SJCRH30 (cell line): ENCODE results near the gene MAML2. TPM values are rescaled to one million over a fixed set of nuclear protein-coding genes. Genes with fewer than 3 reads are reported as not detected.

Experiments used
- DNase-seq, 2 experiments: peaks; one replicate each; pipeline ENCODE4 v3.0.0-alpha.2; 2015 to 2020
- H3K27ac ChIP-seq: fragments of 250-450 bp; sonication (Bioruptor Pico); 2 replicates; pipeline ENCODE4 v1.5.1; 2020; ENCODE audit warnings: mild to moderate bottlenecking, moderate library complexity
- H3K27me3 ChIP-seq: fragments of 250-450 bp; sonication (Bioruptor Pico); 2 replicates; pipeline ENCODE4 v1.5.1; 2020; ENCODE audit warnings: mild to moderate bottlenecking, moderate library complexity
- H3K36me3 ChIP-seq: fragments of 250-450 bp; sonication (Bioruptor Pico); 2 replicates; pipeline ENCODE4 v1.5.1; 2020; ENCODE audit warnings: mild to moderate bottlenecking, moderate library complexity
- H3K4me1 ChIP-seq: fragments of 250-450 bp; sonication (Bioruptor Pico); 2 replicates; pipeline ENCODE4 v1.5.1; 2020; ENCODE audit warnings: mild to moderate bottlenecking, moderate library complexity
- H3K4me3 ChIP-seq: fragments of 250-450 bp; sonication (Bioruptor Pico); 2 replicates; pipeline ENCODE4 v1.5.1; 2020; ENCODE audit warnings: mild to moderate bottlenecking, moderate library complexity
- H3K9me3 ChIP-seq: fragments of 250-450 bp; sonication (Bioruptor Pico); replicated peaks from 2 replicates; pipeline ENCODE4 v1.5.1; 2020; ENCODE audit warnings: mild to moderate bottlenecking, moderate library complexity
- total RNA-seq: library from RNA; depleted of rRNA; stranded (reverse); fragments of >200 nt; shearing (Covaris generic); gene quantifications from 2 replicates; pipeline ENCODE4 v1.2.3, GENCODE V29; 2014

The MAML2 gene
- total RNA-seq, 1 experiment from 2014 or later = 2.1 TPM

DNA sequence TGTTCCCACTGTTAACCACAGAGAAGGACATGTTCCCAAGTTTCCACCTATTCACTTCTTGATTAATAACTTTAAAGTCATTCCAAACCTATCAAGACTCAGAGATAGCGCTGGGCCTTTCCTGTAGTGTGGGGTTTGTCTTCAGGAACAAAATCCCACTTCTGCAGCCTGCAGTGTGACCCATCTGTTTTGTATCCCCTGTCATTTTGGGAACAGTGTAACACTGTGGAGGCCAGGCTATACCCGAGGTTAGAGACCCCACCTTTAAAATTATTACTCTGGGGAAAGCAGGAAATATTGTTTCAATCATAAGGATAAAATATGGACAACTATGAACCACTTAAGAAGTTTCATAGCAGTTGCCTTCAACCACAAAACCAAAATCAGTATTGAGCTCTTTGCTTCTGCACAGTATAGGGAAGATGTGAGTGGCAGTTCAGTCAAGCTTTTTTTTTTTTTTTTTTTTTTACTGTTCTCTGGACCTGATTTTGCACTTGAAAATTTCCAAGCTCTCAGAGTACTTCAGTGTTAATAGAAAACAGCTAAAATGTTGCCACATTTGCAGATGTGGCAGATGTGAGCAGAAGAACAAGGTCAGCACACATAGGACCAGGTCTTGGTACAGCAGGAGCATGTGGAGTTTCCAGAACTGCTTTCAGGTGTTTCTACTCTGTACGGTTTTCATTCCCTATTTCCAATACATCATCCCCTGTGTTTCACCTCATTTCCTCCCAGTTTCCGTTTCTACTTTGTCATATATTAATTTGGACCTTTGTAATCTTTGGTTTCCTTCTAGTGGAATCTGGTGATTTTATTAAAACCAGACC is 121.5 kb downstream of the MAML2 start:
- Histone ChIP-seq H3K36me3 (no peaks in the 10 kb centered on the region), H3K27me3 (no peaks in the 10 kb centered on the region), H3K4me3 (no peak overlapping the region), H3K27ac (no peak overlapping the region), H3K4me1 (peaks cover 9% of the 10 kb centered on the region; the same call in 1 of the 2 replicates), H3K9me3 (no peaks in the 10 kb centered on the region)
- DNase-seq = no peak

- Histone ChIP-seq H3K36me3 (no peaks in the 10 kb centered on the region), H3K9me3 (no peaks in the 10 kb centered on the region), H3K4me3 (no peak overlapping the region), H3K27ac (no peak overlapping the region), H3K27me3 (no peaks in the 10 kb centered on the region), H3K4me1 (peaks cover 9% of the 10 kb centered on the region; the same call in 1 of the 2 replicates)
- no peak for DNase-seq
Measured at GRCh38 chr11:96219981-96220623, 122.9 kb downstream of the MAML2 start.

- Histone ChIP-seq H3K27ac (no peak overlapping the region), H3K9me3 (no peaks in the 10 kb centered on the region), H3K4me1 (peaks cover 9% of the 10 kb centered on the region; the same call in 1 of the 2 replicates), H3K27me3 (no peaks in the 10 kb centered on the region), H3K4me3 (no peak overlapping the region), H3K36me3 (no peaks in the 10 kb centered on the region)
- DNase-seq = no peak
Measured at GRCh38 chr11:96218901-96219300, 124.1 kb downstream of the MAML2 start.

GRCh38 chr11:96218006-96218405 is 125.0 kb downstream of the MAML2 start:
- no peaks in the 10 kb centered on the region for H3K36me3 ChIP-seq
- H3K4me1 ChIP-seq = peaks cover 16% of the 10 kb centered on the region
- peak in 1 of 2 experiments; percentile 34 for DNase-seq
- no peaks in the 10 kb centered on the region for H3K9me3 ChIP-seq
- H3K27ac ChIP-seq = no peak overlapping the region
- H3K27me3 ChIP-seq = no peaks in the 10 kb centered on the region
- H3K4me3 ChIP-seq = no peak overlapping the region

GRCh38 chr11:96217206-96217605 is 125.8 kb downstream of the MAML2 start:
- Histone ChIP-seq H3K9me3 (no peaks in the 10 kb centered on the region), H3K4me1 (peaks cover 17% of the 10 kb centered on the region), H3K27ac (no peak overlapping the region), H3K4me3 (no peak overlapping the region), H3K36me3 (no peaks in the 10 kb centered on the region), H3K27me3 (no peaks in the 10 kb centered on the region)
- no peak for DNase-seq

GRCh38 chr11:96215826-96216225 is 127.2 kb downstream of the MAML2 start:
- H3K27me3 ChIP-seq = no peaks in the 10 kb centered on the region
- no peak for DNase-seq
- no peaks in the 10 kb centered on the region for H3K9me3 ChIP-seq
- H3K4me1 ChIP-seq = peaks cover 17% of the 10 kb centered on the region
- H3K4me3 ChIP-seq = no peak overlapping the region
- H3K27ac ChIP-seq = no peak overlapping the region
- H3K36me3 ChIP-seq = no peaks in the 10 kb centered on the region

GRCh38 chr11:96215110-96215782 is 127.7 kb downstream of the MAML2 start:
- DNase-seq = no peak

GRCh38 chr11:96214777-96215109 is 128.3 kb downstream of the MAML2 start:
- Histone ChIP-seq H3K36me3 (no peaks in the 10 kb centered on the region), H3K27ac (no peak overlapping the region), H3K9me3 (no peaks in the 10 kb centered on the region), H3K4me3 (no peak overlapping the region), H3K27me3 (no peaks in the 10 kb centered on the region), H3K4me1 (peaks cover 17% of the 10 kb centered on the region)
- DNase-seq = no peak

More at GRCh38 chr11:96215110-96215782, 127.7 kb downstream of the MAML2 start:
- Histone ChIP-seq H3K36me3 (no peaks in the 10 kb centered on the region), H3K4me1 (peaks cover 17% of the 10 kb centered on the region), H3K4me3 (no peak overlapping the region), H3K27ac (no peak overlapping the region), H3K27me3 (no peaks in the 10 kb centered on the region), H3K9me3 (no peaks in the 10 kb centered on the region)

DNA sequence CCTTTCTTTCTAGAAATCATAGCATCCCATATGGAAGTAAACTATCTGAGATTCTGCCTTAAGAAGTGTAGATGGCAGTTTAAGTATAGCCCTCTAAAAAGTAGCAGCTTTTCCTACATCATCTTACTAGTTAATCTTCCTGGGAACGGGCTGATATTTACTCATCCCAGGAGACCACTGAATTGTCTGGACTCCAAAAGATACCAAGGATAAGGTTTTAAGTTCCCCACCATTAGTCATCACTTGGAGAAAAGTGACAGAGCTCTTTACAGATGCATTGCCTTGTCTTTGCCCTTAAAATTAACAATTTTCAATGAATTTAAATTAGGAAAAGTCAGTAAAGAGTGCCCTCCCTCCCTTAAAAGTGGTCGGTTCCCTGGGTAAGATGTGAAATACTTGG is 129.5 kb downstream of the MAML2 start:
- Histone ChIP-seq H3K9me3 (no peaks in the 10 kb centered on the region), H3K36me3 (no peaks in the 10 kb centered on the region), H3K4me3 (no peak overlapping the region), H3K27me3 (no peaks in the 10 kb centered on the region), H3K27ac (no peak overlapping the region), H3K4me1 (peaks cover 17% of the 10 kb centered on the region)
- DNase-seq = peak in 1 of 2 experiments; percentile 38

DNA sequence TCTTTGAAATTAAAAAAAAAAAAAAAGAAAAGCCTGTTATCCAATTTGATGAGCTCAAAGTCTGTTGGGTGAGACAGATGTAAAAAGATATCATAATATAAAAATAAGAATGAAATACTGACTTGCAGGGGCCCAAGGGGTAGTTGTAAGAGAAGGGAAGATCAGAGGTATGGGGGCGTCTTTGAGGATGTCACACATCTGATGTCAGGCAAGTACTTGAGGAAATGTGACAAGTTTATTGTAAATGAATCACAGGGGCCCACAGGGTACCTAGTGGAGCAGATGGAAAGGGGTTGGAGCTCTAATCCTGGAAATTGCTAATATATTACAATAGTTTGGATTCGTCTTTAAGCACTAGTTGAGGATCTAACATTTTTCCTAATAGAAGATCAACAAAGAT is 131.6 kb downstream of the MAML2 start:
- no peak overlapping the region for H3K4me3 ChIP-seq
- H3K36me3 ChIP-seq = no peaks in the 10 kb centered on the region
- DNase-seq = no peak
- H3K4me1 ChIP-seq = peaks cover 19% of the 10 kb centered on the region
- no peaks in the 10 kb centered on the region for H3K27me3 ChIP-seq
- H3K27ac ChIP-seq = no peak overlapping the region
- H3K9me3 ChIP-seq = no peaks in the 10 kb centered on the region

- Histone ChIP-seq H3K4me3 (peak overlapping the region; percentile 21; the same call in 1 of the 2 replicates), H3K4me1 (peaks cover 11% of the 10 kb centered on the region), H3K9me3 (no peaks in the 10 kb centered on the region), H3K36me3 (no peaks in the 10 kb centered on the region), H3K27ac (peak overlapping the region; percentile 34), H3K27me3 (no peaks in the 10 kb centered on the region)
- peak in 1 of 2 experiments; percentile 39 for DNase-seq
Measured at GRCh38 chr11:96207459-96208449, 135.2 kb downstream of the MAML2 start.

GRCh38 chr11:96206955-96207354 is 136.0 kb downstream of the MAML2 start:
- Histone ChIP-seq H3K4me3 (no peak overlapping the region), H3K27ac (no peak overlapping the region; the same call in 1 of the 2 replicates), H3K9me3 (no peaks in the 10 kb centered on the region), H3K36me3 (no peaks in the 10 kb centered on the region), H3K4me1 (peaks cover 11% of the 10 kb centered on the region), H3K27me3 (no peaks in the 10 kb centered on the region)
- no peak for DNase-seq

DNA sequence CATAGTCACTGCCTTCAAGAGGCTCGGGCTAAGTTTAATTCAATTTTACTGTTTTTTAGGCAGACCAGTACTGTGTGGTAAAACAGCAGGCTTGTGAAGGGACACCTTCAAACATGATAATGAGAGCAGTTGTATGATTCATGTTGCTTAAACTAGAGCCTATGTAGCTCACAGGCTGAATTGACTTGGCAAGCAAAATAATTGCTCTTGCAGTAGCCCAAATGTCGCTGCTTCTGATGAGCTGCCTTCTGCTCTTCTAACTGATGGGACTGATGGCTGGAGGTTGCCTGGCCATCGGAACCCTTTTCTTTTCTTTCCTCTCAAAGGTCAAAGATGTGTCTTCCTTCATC is 137.6 kb downstream of the MAML2 start:
- Histone ChIP-seq H3K4me1 (peaks cover 11% of the 10 kb centered on the region), H3K4me3 (no peak overlapping the region), H3K27me3 (no peaks in the 10 kb centered on the region), H3K27ac (no peak overlapping the region), H3K9me3 (no peaks in the 10 kb centered on the region), H3K36me3 (no peaks in the 10 kb centered on the region)
- no peak for DNase-seq

- Histone ChIP-seq H3K27ac (no peak overlapping the region), H3K36me3 (no peaks in the 10 kb centered on the region), H3K27me3 (no peaks in the 10 kb centered on the region), H3K9me3 (no peaks in the 10 kb centered on the region), H3K4me3 (no peak overlapping the region), H3K4me1 (peaks cover 11% of the 10 kb centered on the region)
- DNase-seq = peak in 1 of 2 experiments; percentile 8
Measured at GRCh38 chr11:96204721-96205459, 138.1 kb downstream of the MAML2 start.
